ENCODE data around the gene SBDS. TPM values are rescaled to one million over a fixed set of nuclear protein-coding genes. Genes with fewer than 3 reads are reported as not detected.

Gene SBDS
- total RNA-seq, 1 donor from 2014 or later: 109 TPM

DNA sequence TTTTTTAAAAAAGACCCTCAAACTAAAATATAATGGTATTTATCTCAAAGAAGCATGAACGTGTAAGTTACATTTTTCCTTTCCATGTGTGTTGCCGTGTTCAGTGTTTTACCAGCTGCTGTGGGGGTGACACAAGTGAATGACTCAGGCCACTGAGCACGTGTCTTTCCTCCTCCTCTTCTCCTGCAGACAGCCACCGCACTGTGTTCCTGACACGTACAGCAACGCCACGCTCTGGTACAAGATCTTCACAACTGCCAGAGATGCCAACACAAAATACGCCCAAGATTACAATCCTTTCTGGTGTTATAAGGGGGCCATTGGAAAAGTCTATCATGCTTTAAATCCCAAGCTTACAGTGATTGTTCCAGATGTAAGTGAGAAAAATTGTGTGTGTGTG, 44.6 kb downstream of the SBDS start:
- H3K27me3 ChIP-seq (ENCODE audit: control insufficient read depth, insufficient read depth, low read length): no peaks in the 10 kb centered on the region
- H3K4me3 ChIP-seq (ENCODE audit: low read depth, low read length): no peak overlapping the region
- no peak for DNase-seq (ENCODE audit: low read depth)
- TF ChIP-seq, protein P1, sequence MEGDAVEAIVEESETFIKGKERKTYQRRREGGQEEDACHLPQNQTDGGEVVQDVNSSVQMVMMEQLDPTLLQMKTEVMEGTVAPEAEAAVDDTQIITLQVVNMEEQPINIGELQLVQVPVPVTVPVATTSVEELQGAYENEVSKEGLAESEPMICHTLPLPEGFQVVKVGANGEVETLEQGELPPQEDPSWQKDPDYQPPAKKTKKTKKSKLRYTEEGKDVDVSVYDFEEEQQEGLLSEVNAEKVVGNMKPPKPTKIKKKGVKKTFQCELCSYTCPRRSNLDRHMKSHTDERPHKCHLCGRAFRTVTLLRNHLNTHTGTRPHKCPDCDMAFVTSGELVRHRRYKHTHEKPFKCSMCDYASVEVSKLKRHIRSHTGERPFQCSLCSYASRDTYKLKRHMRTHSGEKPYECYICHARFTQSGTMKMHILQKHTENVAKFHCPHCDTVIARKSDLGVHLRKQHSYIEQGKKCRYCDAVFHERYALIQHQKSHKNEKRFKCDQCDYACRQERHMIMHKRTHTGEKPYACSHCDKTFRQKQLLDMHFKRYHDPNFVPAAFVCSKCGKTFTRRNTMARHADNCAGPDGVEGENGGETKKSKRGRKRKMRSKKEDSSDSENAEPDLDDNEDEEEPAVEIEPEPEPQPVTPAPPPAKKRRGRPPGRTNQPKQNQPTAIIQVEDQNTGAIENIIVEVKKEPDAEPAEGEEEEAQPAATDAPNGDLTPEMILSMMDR (IDR thresholded peaks at IDR 0.05; ENCODE audit: insufficient read depth, low read length, poor library complexity, severe bottlenecking): no peak
- peaks cover 3% of the 10 kb centered on the region for H3K36me3 ChIP-seq (ENCODE audit: control insufficient read depth, insufficient read depth, low read length)

DNA sequence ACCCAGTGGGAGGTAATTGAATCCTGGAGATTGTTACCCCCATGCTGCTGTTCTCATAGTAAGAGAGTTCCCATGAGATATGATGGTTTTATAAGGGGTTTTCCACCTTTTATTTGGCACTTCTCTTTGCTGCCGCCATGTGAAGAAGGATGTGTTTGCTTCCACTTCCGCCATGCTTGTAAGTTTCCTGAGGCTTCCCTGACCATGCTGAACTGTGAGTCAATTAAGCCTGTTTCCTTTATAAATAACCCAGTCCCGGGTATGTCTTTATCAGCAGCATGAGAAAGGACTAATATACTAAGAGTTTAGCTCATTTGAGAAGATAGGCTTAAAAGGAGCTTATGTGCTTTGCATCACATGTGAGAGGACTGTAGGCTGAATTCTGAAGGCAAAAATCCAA, 45.1 kb downstream of the SBDS start:
- Histone ChIP-seq H3K4me3 (ENCODE audit: low read depth, low read length) (no peak overlapping the region), H3K36me3 (ENCODE audit: control insufficient read depth, insufficient read depth, low read length) (peaks cover 3% of the 10 kb centered on the region), H3K27me3 (ENCODE audit: control insufficient read depth, insufficient read depth, low read length) (no peaks in the 10 kb centered on the region)
- TF ChIP-seq, protein P1 (IDR thresholded peaks at IDR 0.05; ENCODE audit: insufficient read depth, low read length, poor library complexity, severe bottlenecking): no peak
- no peak for DNase-seq (ENCODE audit: low read depth)

DNA sequence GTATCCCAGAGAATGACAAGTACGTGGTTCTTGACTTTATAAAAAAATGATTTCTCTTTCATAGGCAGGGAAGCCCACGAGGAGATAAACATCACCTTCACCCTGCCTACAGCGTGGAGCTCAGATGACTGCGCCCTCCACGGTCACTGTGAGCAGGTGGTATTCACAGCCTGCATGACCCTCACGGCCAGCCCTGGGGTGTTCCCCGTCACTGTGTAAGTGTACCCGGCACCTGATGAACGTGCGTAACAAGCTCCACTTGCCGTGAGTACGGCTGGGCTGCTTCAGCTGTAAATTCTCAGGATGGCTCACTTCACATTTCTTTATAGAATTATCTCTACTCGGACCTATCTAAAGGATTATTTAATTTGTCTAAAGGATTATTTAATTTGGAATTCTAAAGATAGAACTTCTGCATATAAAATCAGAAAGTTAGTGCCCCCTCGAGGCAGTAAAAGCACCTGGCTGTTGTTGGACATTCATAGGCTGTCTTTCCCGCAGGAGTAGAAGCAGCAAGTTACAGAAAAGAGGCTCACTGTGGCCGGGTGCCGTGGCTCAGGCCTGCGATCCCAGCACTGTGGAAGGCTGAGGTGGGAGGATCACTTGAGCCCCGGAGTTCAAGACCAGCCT, 46.8 kb downstream of the SBDS start:
- H3K36me3 ChIP-seq (ENCODE audit: control insufficient read depth, insufficient read depth, low read length): peaks cover 6% of the 10 kb centered on the region
- no peak for DNase-seq (ENCODE audit: low read depth)
- H3K27me3 ChIP-seq (ENCODE audit: control insufficient read depth, insufficient read depth, low read length): no peaks in the 10 kb centered on the region
- TF ChIP-seq, protein P1 (IDR thresholded peaks at IDR 0.05; ENCODE audit: insufficient read depth, low read length, poor library complexity, severe bottlenecking): no peak
- H3K4me3 ChIP-seq (ENCODE audit: low read depth, low read length): no peak overlapping the region

DNA sequence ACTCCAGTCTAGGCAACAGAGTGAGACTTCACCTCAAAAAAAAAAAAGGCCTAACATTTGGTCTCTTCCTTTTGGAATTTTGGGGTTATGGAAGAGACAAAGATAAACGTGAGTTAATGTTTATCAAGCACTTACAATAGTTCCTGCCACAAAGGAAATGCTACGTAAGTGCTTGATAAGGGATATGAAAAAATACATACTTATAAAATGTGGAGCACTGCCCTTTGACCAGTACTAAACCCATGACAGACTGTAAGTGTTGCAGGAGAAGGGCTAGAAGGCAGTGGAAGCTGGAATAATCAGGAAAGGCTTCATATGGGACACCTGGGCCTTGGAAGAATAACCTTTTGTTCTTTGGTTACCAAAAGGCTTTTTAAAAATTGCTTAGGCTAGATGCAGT, 48.8 kb downstream of the SBDS start:
- Histone ChIP-seq H3K36me3 (ENCODE audit: control insufficient read depth, insufficient read depth, low read length) (peaks cover 4% of the 10 kb centered on the region), H3K4me3 (ENCODE audit: low read depth, low read length) (no peak overlapping the region), H3K27me3 (ENCODE audit: control insufficient read depth, insufficient read depth, low read length) (no peaks in the 10 kb centered on the region)
- DNase-seq (ENCODE audit: low read depth): no peak
- TF ChIP-seq, protein P1 (IDR thresholded peaks at IDR 0.05; ENCODE audit: insufficient read depth, low read length, poor library complexity, severe bottlenecking): no peak

DNA sequence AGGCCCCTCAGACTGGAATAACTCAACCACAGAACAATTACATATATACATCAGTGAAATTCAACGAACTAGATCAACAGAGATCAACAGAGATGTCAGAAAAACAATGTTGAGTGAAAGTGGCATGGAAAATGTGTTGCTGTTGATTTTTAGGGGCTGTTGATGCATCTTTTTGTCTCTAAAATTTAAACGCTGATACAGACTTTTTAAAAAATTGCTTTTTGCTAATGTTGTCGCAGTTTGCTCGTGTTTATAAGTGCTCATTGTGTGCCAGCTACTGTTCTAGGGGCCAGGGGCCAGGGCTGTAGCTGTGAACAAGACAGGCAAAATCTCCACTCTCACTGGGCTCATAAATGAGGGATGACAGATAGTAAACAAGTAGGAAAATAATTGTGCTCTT, 56.1 kb downstream of the SBDS start:
- no peak for DNase-seq (ENCODE audit: low read depth)
- Histone ChIP-seq H3K4me3 (ENCODE audit: low read depth, low read length) (no peak overlapping the region), H3K27me3 (ENCODE audit: control insufficient read depth, insufficient read depth, low read length) (no peaks in the 10 kb centered on the region), H3K36me3 (ENCODE audit: control insufficient read depth, insufficient read depth, low read length) (no peaks in the 10 kb centered on the region)
- TF ChIP-seq, protein P1 (IDR thresholded peaks at IDR 0.05; ENCODE audit: insufficient read depth, low read length, poor library complexity, severe bottlenecking): no peak

DNA sequence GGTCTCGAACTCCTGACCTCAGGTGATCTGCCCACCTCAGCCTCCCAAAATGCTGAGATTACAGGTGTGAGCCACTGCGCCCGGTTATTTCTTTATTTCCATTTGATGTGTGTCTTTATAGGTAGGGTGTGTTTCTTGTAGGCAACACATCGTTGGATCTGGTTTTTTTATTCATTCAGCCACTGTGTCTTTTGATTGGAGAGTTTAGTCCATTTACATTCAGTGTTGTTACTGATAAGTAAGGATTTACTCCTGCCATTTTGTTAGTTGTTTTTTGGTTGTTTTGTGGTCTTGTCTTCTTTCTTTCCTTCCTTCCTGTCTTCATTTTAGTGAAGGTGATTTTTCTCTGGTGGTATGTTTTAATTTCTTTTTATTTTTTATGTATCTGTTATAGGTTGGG, 57.4 kb downstream of the SBDS start:
- DNase-seq (ENCODE audit: low read depth): no peak
- no peak overlapping the region for H3K4me3 ChIP-seq (ENCODE audit: low read depth, low read length)
- TF ChIP-seq, protein P1 (IDR thresholded peaks at IDR 0.05; ENCODE audit: insufficient read depth, low read length, poor library complexity, severe bottlenecking): no peak

More for the DNA sequence above, 57.4 kb downstream of the SBDS start:
- no peaks in the 10 kb centered on the region for H3K36me3 ChIP-seq (ENCODE audit: control insufficient read depth, insufficient read depth, low read length)
- no peaks in the 10 kb centered on the region for H3K27me3 ChIP-seq (ENCODE audit: control insufficient read depth, insufficient read depth, low read length)

Data from kidney epithelial cell (primary cell).